HepG2 (cell line): ENCODE data around the gene ZIC4. TPM values are rescaled to one million over a fixed set of nuclear protein-coding genes. Genes with fewer than 3 reads are reported as not detected.

ENCODE experiments used
- ATAC-seq: fragments of 200-7000 bp; cut with Tn5 transposase; 3 replicates; pipeline ENCODE4 v1.9.1; 2020; ENCODE audit warnings: mild to moderate bottlenecking, moderate library complexity
- BruUV-seq: library from RNA; stranded (reverse); fragments of 400-500 nt; replicated peaks from 2 replicates; lab custom pipeline; 2021; lab: Mats Ljungman, UMichigan
- CTCF ChIA-PET: fragments of 300-600 bp; formaldehyde crosslinking; extraction: SDS; loops from one replicate; lab custom pipeline; 2021; ENCODE audit warnings: low total read pairs, inconsistent platforms, low intra/inter-chr PET ratio; lab: Yijun Ruan, JAX
- POLR2A ChIA-PET: fragments of 350-600 bp; sonication (Branson Sonifier 250); formaldehyde crosslinking; loops from one replicate; lab custom pipeline; 2020; ENCODE audit warnings: antibody characterized with exemption, inconsistent platforms; lab: Yijun Ruan, JAX
- DNase-seq: peaks from one replicate; pipeline ENCODE4 v3.0.0-alpha.2; 2015; ENCODE audit warnings: low spot score
- FAIRE-seq: peaks from 3 replicates; lab custom pipeline; 2011; peaks lifted over from hg19 to GRCh38; lab: Jason Lieb, UNC
- H2AFZ ChIP-seq: one replicate; pipeline ENCODE4 v1.6.1; 2011; ENCODE audit warnings: low read length, inconsistent platforms
- H3K27ac ChIP-seq: fragments of 300-600 bp; 3 replicates; pipeline ENCODE4 v1.8.0; 2011; ENCODE audit warnings: mixed run types, mild to moderate bottlenecking, mixed read lengths, low read length, inconsistent platforms; ENCODE audit not compliant: insufficient read depth; ENCODE audit errors: extremely low read length
- H3K27me3 ChIP-seq, 2 experiments: fragments of 200-600 bp in 1 of 2; 2 replicates in 1 of 2; 3 replicates in 1 of 2; pipeline versions ENCODE4 v1.6.0 to v1.8.0; 2011; ENCODE audit warnings: low read length in 2 of 2, mild to moderate bottlenecking in 2 of 2, moderate library complexity in 2 of 2, inconsistent platforms in 1 of 2; ENCODE audit not compliant: insufficient read depth in 2 of 2, control insufficient read depth in 1 of 2
- H3K36me3 ChIP-seq, 2 experiments: fragments of 200-600 bp in 1 of 2; replicated peaks in 1 of 2; 2 replicates in 1 of 2; 3 replicates in 1 of 2; pipeline versions ENCODE4 v1.5.1 to v1.8.0; 2011; ENCODE audit warnings: low read length in 2 of 2, inconsistent platforms in 1 of 2; ENCODE audit not compliant: insufficient read depth in 2 of 2, control insufficient read depth in 1 of 2
- H3K4me1 ChIP-seq: 2 replicates; pipeline ENCODE4 v1.5.1; 2012; ENCODE audit warnings: low read length, inconsistent platforms; ENCODE audit not compliant: insufficient read depth
- H3K4me2 ChIP-seq: 2 replicates; pipeline ENCODE4 v1.6.0; 2011; ENCODE audit warnings: low read depth, low read length, inconsistent platforms
- H3K4me3 ChIP-seq, 3 experiments: fragments of 200-600 bp in 1 of 3; sonication (generic), shearing (Covaris generic) in 1 of 3; replicated peaks in 1 of 3; 2 replicates each; pipeline ENCODE4 v1.5.1; 2011 to 2016; ENCODE audit warnings: low read length in 3 of 3, inconsistent platforms in 2 of 3, low read depth in 2 of 3, mild to moderate bottlenecking in 2 of 3, control low read depth in 1 of 3, mixed read lengths in 1 of 3; ENCODE audit not compliant: insufficient read depth in 1 of 3
- H3K79me2 ChIP-seq: one replicate; pipeline ENCODE4 v1.6.1; 2011; ENCODE audit warnings: low read length, inconsistent platforms; ENCODE audit not compliant: insufficient read depth
- H3K9ac ChIP-seq: 2 replicates; pipeline ENCODE4 v1.6.0; 2011; ENCODE audit warnings: mild to moderate bottlenecking, low read depth, low read length, inconsistent platforms; ENCODE audit not compliant: insufficient read depth
- H3K9me3 ChIP-seq: 2 replicates; pipeline ENCODE4 v1.5.1; 2012; ENCODE audit warnings: mild to moderate bottlenecking, low read length
- H4K20me1 ChIP-seq: 2 replicates; pipeline ENCODE4 v1.6.0; 2011; ENCODE audit warnings: inconsistent platforms, mild to moderate bottlenecking, low read length, moderate library complexity; ENCODE audit not compliant: insufficient read depth
- ESRRA ChIP-seq: sonication (generic); formaldehyde crosslinking; IDR thresholded peaks from 2 replicates; pipeline ENCODE4 v1.5.1; 2020; ENCODE audit warnings: mild to moderate bottlenecking, low read depth, missing genetic modification reagents
- HNF1B ChIP-seq: sonication (generic); formaldehyde crosslinking; IDR thresholded peaks from 2 replicates; pipeline ENCODE4 v1.5.1; 2020; ENCODE audit warnings: mild to moderate bottlenecking, moderate library complexity, missing genetic modification reagents
- KDM5B ChIP-seq: sonication (generic); formaldehyde crosslinking; IDR thresholded peaks from 2 replicates; pipeline ENCODE4 v1.4.0; 2020; ENCODE audit warnings: missing genetic modification reagents, mild to moderate bottlenecking, borderline replicate concordance
- KLF16 ChIP-seq, 2 experiments: sonication (generic) in 1 of 2; formaldehyde crosslinking in 1 of 2; IDR thresholded peaks; 2 replicates each; pipeline versions ENCODE4 v1.6.1 to v1.8.0; 2016 to 2023; ENCODE audit warnings: missing genetic modification reagents in 2 of 2, missing compliant biosample characterization in 1 of 2
- MAZ ChIP-seq, 2 experiments: sonication (generic) in 1 of 2; formaldehyde crosslinking in 1 of 2; IDR thresholded peaks; 2 replicates each; pipeline versions ENCODE4 v1.5.0 to v1.6.1; 2012 to 2020; ENCODE audit warnings: low read depth in 2 of 2, mild to moderate bottlenecking in 2 of 2, borderline replicate concordance in 1 of 2, improper control_type of control experiment in 1 of 2, low read length in 1 of 2, missing genetic modification reagents in 1 of 2, moderate library complexity in 1 of 2
- PHB2 ChIP-seq: fragments of 450-650 bp; IDR thresholded peaks from 2 replicates; pipeline ENCODE4 v1.6.1; 2018; ENCODE audit not compliant: partially characterized antibody
- PHF5A ChIP-seq: IDR thresholded peaks from one replicate; pipeline ENCODE4 v1.6.1; 2018; ENCODE audit warnings: low read depth, missing genetic modification reagents; ENCODE audit not compliant: unreplicated experiment
- RXRA ChIP-seq: sonication (generic); formaldehyde crosslinking; IDR thresholded peaks from 2 replicates; pipeline ENCODE4 v1.5.1; 2020; ENCODE audit warnings: missing genetic modification reagents
- SALL2 ChIP-seq: sonication (generic); formaldehyde crosslinking; IDR thresholded peaks from 2 replicates; pipeline ENCODE4 v1.8.1; 2023; ENCODE audit warnings: mild to moderate bottlenecking, missing genetic modification reagents, inconsistent platforms
- ZNF20 ChIP-seq: sonication (generic); formaldehyde crosslinking; IDR thresholded peaks from 2 replicates; pipeline ENCODE4 v1.4.0; 2020; ENCODE audit warnings: mild to moderate bottlenecking, moderate library complexity, missing genetic modification reagents
- ZNF451 ChIP-seq: sonication (generic); formaldehyde crosslinking; IDR thresholded peaks from 2 replicates; pipeline ENCODE4 v1.5.0; 2020; ENCODE audit warnings: mild to moderate bottlenecking, missing genetic modification reagents
- ZNF563 ChIP-seq: sonication (generic); formaldehyde crosslinking; IDR thresholded peaks from 2 replicates; pipeline ENCODE4 v1.8.0; 2022; ENCODE audit warnings: mild to moderate bottlenecking, moderate library complexity, missing genetic modification reagents
- ZNF772 ChIP-seq: sonication (generic); formaldehyde crosslinking; IDR thresholded peaks from 2 replicates; pipeline ENCODE4 v1.5.0; 2020; ENCODE audit warnings: mild to moderate bottlenecking, missing genetic modification reagents
- ZNF776 ChIP-seq: sonication (generic); formaldehyde crosslinking; IDR thresholded peaks from 2 replicates; pipeline ENCODE4 v1.4.0; 2020; ENCODE audit warnings: mild to moderate bottlenecking, missing genetic modification reagents
- WGBS: methylation state at CpG from one replicate; pipeline ENCODE4 v1.1.6; 2017; ENCODE audit warnings: low lambda C conversion rate; 5-methylcytosine and 5-hydroxymethylcytosine counted together
- in situ Hi-C: cut with HindIII; loops from 2 replicates; pipeline ENCODE4 v1.10.0; 2017; ENCODE audit warnings: low pct_unique_long_range_greater_than_20kb; ENCODE audit not compliant: extremely low pct_ligation_motif_present
- intact Hi-C: fragments of 100-400 bp; cut with micrococcal nuclease; formaldehyde crosslinking; loops from one replicate; pipeline ENCODE4 v1.10.0; 2022; ENCODE audit not compliant: unreplicated experiment
- polyA plus RNA-seq, 8 experiments: library from polyadenylated mRNA; depleted of rRNA in 3 of 8; stranded (reverse) in 7 of 8; unstranded in 1 of 8; fragments of >200 nt; fragmentation: Illumina TruSeq in 4 of 8; extraction: Trizol in 4 of 8; gene quantifications; 2 replicates each; pipeline versions ENCODE4 v1.2.1 to v1.2.3, GENCODE V29; 2011 to 2016; ENCODE audit warnings: low read depth in 4 of 8, missing spikeins in 1 of 8, mixed read lengths in 1 of 8; ENCODE audit not compliant: insufficient read depth in 1 of 8
- total RNA-seq, 5 experiments: library from RNA; depleted of rRNA; stranded (reverse); fragments of >200 nt; fragmentation: Illumina TruSeq; extraction: Trizol; gene quantifications; 2 replicates each; pipeline ENCODE4 v1.2.3, GENCODE V29; 2016; ENCODE audit warnings: low read depth in 1 of 5
- TF ChIP-seq, protein P1 (sequence below): sonication (generic); formaldehyde crosslinking; IDR thresholded peaks from 2 replicates; pipeline ENCODE4 v1.4.0; 2020; ENCODE audit warnings: missing genetic modification reagents
- TF ChIP-seq, protein P2 (sequence below): IDR thresholded peaks from 2 replicates; pipeline ENCODE4 v1.6.1; 2016; ENCODE audit warnings: low read depth

The ZIC4 gene
- total and polyA plus RNA-seq, 2 of the 13 experiments (the other 11 are each of a cell fraction or from before 2014, with no cell fraction given): not detected

GRCh38 chr3:147418808-147419701, 12.7 kb upstream of the ZIC4 start (continued):
- TF ChIP-seq ZNF451 (CRISPR knock-in tag): no peak
- TF ChIP-seq, protein P1, sequence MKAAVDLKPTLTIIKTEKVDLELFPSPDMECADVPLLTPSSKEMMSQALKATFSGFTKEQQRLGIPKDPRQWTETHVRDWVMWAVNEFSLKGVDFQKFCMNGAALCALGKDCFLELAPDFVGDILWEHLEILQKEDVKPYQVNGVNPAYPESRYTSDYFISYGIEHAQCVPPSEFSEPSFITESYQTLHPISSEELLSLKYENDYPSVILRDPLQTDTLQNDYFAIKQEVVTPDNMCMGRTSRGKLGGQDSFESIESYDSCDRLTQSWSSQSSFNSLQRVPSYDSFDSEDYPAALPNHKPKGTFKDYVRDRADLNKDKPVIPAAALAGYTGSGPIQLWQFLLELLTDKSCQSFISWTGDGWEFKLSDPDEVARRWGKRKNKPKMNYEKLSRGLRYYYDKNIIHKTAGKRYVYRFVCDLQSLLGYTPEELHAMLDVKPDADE (CRISPR knock-in tag): no peak

DNA sequence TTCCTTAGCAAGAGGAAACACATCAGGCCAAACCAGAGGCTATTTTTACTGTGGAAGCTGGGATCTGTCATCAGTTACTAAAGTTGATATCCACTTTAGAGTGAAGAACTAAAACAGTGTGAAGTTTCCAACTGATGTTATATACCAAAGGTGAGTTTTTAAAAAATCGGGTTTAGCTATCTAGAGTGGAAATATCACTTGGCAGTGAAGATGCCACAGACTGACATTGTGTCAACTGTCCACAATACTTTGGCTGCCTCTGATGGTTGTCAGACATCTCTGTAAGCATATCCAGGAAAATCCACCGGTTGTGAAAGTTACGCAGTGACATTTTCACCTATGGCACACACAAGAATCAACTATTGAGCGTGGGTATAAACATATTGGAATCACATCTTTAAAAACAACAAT, 12.0 kb upstream of the ZIC4 start:
- FAIRE-seq (no peak), ATAC-seq (no peak), DNase-seq (no peak)
- no peaks in the 10 kb centered on the region for H3K36me3 ChIP-seq
- WGBS: 61% methylated on average over 4 of the region's 4 CpGs
- no TSS peak for BruUV-seq
- in situ Hi-C loops: no loop called here
- no peak for TF ChIP-seq KDM5B (CRISPR knock-in tag)
- TF ChIP-seq PHB2: no peak
- TF ChIP-seq, protein P2, sequence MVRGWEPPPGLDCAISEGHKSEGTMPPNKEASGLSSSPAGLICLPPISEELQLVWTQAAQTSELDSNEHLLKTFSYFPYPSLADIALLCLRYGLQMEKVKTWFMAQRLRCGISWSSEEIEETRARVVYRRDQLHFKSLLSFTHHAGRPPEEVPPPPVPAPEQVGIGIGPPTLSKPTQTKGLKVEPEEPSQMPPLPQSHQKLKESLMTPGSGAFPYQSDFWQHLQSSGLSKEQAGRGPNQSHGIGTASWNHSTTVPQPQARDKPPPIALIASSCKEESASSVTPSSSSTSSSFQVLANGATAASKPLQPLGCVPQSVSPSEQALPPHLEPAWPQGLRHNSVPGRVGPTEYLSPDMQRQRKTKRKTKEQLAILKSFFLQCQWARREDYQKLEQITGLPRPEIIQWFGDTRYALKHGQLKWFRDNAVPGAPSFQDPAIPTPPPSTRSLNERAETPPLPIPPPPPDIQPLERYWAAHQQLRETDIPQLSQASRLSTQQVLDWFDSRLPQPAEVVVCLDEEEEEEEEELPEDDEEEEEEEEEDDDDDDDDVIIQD (CRISPR knock-in tag): no peak
- no peak for TF ChIP-seq ZNF20 (CRISPR knock-in tag)
- TF ChIP-seq SALL2 (CRISPR knock-in tag): no peak
- TF ChIP-seq ZNF772 (CRISPR knock-in tag): no peak
- no peak for TF ChIP-seq MAZ (IDR thresholded peaks at IDR 0.05; ENCODE audit: borderline replicate concordance, low read depth, low read length)
- TF ChIP-seq MAZ (CRISPR knock-in tag; IDR thresholded peaks at IDR 0.05; ENCODE audit: low read depth): no peak
- no peak for TF ChIP-seq RXRA (CRISPR knock-in tag)
- no peak for TF ChIP-seq KLF16 (CRISPR knock-in tag; IDR thresholded peaks at IDR 0.05)
- no peak for TF ChIP-seq ZNF563 (CRISPR knock-in tag)
- no peak for TF ChIP-seq ZNF776 (CRISPR knock-in tag)
- no peak for TF ChIP-seq HNF1B (CRISPR knock-in tag)
- no peak for TF ChIP-seq PHF5A
- no peak for TF ChIP-seq ESRRA (CRISPR knock-in tag)
- H3K4me1 ChIP-seq: no peaks in the 10 kb centered on the region
- no peaks in the 10 kb centered on the region for H3K9me3 ChIP-seq
- ChIA-PET POLR2A (no interaction called here), CTCF (no interaction called here)
- peaks cover 0 to 49% of the 10 kb centered on the region in 2 experiments; a peak in 3 of 5 replicates for H3K27me3 ChIP-seq
- no peak overlapping the region for H3K27ac ChIP-seq
- intact Hi-C loops: no loop called here
- no peaks in the 10 kb centered on the region for H3K79me2 ChIP-seq
- no peak overlapping the region for H3K9ac ChIP-seq
- no peak overlapping the region for H3K4me3 ChIP-seq
- no peak overlapping the region for H2AFZ ChIP-seq
- no peaks in the 10 kb centered on the region for H4K20me1 ChIP-seq
- no peak overlapping the region for H3K4me2 ChIP-seq
